HepG2 (cell line): ENCODE data around the gene OR10G8. TPM values are rescaled to one million over a fixed set of nuclear protein-coding genes. Genes with fewer than 3 reads are reported as not detected.

Experiments used
- ATAC-seq: fragments of 200-7000 bp; cut with Tn5 transposase; 3 replicates; pipeline ENCODE4 v1.9.1; 2020; ENCODE audit warnings: mild to moderate bottlenecking, moderate library complexity
- BruUV-seq: library from RNA; stranded (reverse); fragments of 400-500 nt; replicated peaks from 2 replicates; lab custom pipeline; 2021; lab: Mats Ljungman, UMichigan
- CTCF ChIA-PET: fragments of 300-600 bp; formaldehyde crosslinking; extraction: SDS; loops from one replicate; lab custom pipeline; 2021; ENCODE audit warnings: low total read pairs, inconsistent platforms, low intra/inter-chr PET ratio; lab: Yijun Ruan, JAX
- POLR2A ChIA-PET: fragments of 350-600 bp; sonication (Branson Sonifier 250); formaldehyde crosslinking; loops from one replicate; lab custom pipeline; 2020; ENCODE audit warnings: antibody characterized with exemption, inconsistent platforms; lab: Yijun Ruan, JAX
- DNase-seq: peaks from one replicate; pipeline ENCODE4 v3.0.0-alpha.2; 2015; ENCODE audit warnings: low spot score
- FAIRE-seq: peaks from 3 replicates; lab custom pipeline; 2011; peaks lifted over from hg19 to GRCh38; lab: Jason Lieb, UNC
- H2AFZ ChIP-seq: one replicate; pipeline ENCODE4 v1.6.1; 2011; ENCODE audit warnings: low read length, inconsistent platforms
- H3K27ac ChIP-seq: fragments of 300-600 bp; 3 replicates; pipeline ENCODE4 v1.8.0; 2011; ENCODE audit warnings: mixed run types, mild to moderate bottlenecking, mixed read lengths, low read length, inconsistent platforms; ENCODE audit not compliant: insufficient read depth; ENCODE audit errors: extremely low read length
- H3K27me3 ChIP-seq, 2 experiments: fragments of 200-600 bp in 1 of 2; 2 replicates in 1 of 2; 3 replicates in 1 of 2; pipeline versions ENCODE4 v1.6.0 to v1.8.0; 2011; ENCODE audit warnings: low read length in 2 of 2, mild to moderate bottlenecking in 2 of 2, moderate library complexity in 2 of 2, inconsistent platforms in 1 of 2; ENCODE audit not compliant: insufficient read depth in 2 of 2, control insufficient read depth in 1 of 2
- H3K36me3 ChIP-seq, 2 experiments: fragments of 200-600 bp in 1 of 2; replicated peaks in 1 of 2; 2 replicates in 1 of 2; 3 replicates in 1 of 2; pipeline versions ENCODE4 v1.5.1 to v1.8.0; 2011; ENCODE audit warnings: low read length in 2 of 2, inconsistent platforms in 1 of 2; ENCODE audit not compliant: insufficient read depth in 2 of 2, control insufficient read depth in 1 of 2
- H3K4me1 ChIP-seq: 2 replicates; pipeline ENCODE4 v1.5.1; 2012; ENCODE audit warnings: low read length, inconsistent platforms; ENCODE audit not compliant: insufficient read depth
- H3K4me2 ChIP-seq: 2 replicates; pipeline ENCODE4 v1.6.0; 2011; ENCODE audit warnings: low read depth, low read length, inconsistent platforms
- H3K4me3 ChIP-seq, 3 experiments: fragments of 200-600 bp in 1 of 3; sonication (generic), shearing (Covaris generic) in 1 of 3; replicated peaks in 1 of 3; 2 replicates each; pipeline ENCODE4 v1.5.1; 2011 to 2016; ENCODE audit warnings: low read length in 3 of 3, inconsistent platforms in 2 of 3, low read depth in 2 of 3, mild to moderate bottlenecking in 2 of 3, control low read depth in 1 of 3, mixed read lengths in 1 of 3; ENCODE audit not compliant: insufficient read depth in 1 of 3
- H3K79me2 ChIP-seq: one replicate; pipeline ENCODE4 v1.6.1; 2011; ENCODE audit warnings: low read length, inconsistent platforms; ENCODE audit not compliant: insufficient read depth
- H3K9ac ChIP-seq: 2 replicates; pipeline ENCODE4 v1.6.0; 2011; ENCODE audit warnings: mild to moderate bottlenecking, low read depth, low read length, inconsistent platforms; ENCODE audit not compliant: insufficient read depth
- H3K9me3 ChIP-seq: 2 replicates; pipeline ENCODE4 v1.5.1; 2012; ENCODE audit warnings: mild to moderate bottlenecking, low read length
- H4K20me1 ChIP-seq: 2 replicates; pipeline ENCODE4 v1.6.0; 2011; ENCODE audit warnings: inconsistent platforms, mild to moderate bottlenecking, low read length, moderate library complexity; ENCODE audit not compliant: insufficient read depth
- MTF2 ChIP-seq: sonication (generic); formaldehyde crosslinking; IDR thresholded peaks from 2 replicates; pipeline ENCODE4 v1.5.0; 2020; ENCODE audit warnings: missing genetic modification reagents, borderline replicate concordance
- ZNF101 ChIP-seq: sonication (generic); formaldehyde crosslinking; IDR thresholded peaks from 2 replicates; pipeline ENCODE4 v1.4.0; 2020; ENCODE audit warnings: mild to moderate bottlenecking, low read depth, missing genetic modification reagents, borderline replicate concordance
- ZNF549 ChIP-seq: sonication (generic); formaldehyde crosslinking; IDR thresholded peaks from 2 replicates; pipeline ENCODE4 v1.5.0; 2020; ENCODE audit warnings: missing genetic modification reagents
- ZNF687 ChIP-seq: sonication (generic); formaldehyde crosslinking; IDR thresholded peaks from 2 replicates; pipeline ENCODE4 v1.5.1; 2020; ENCODE audit warnings: mild to moderate bottlenecking, missing genetic modification reagents, moderate library complexity
- WGBS: methylation state at CpG from one replicate; pipeline ENCODE4 v1.1.6; 2017; ENCODE audit warnings: low lambda C conversion rate; 5-methylcytosine and 5-hydroxymethylcytosine counted together
- in situ Hi-C: cut with HindIII; loops from 2 replicates; pipeline ENCODE4 v1.10.0; 2017; ENCODE audit warnings: low pct_unique_long_range_greater_than_20kb; ENCODE audit not compliant: extremely low pct_ligation_motif_present
- intact Hi-C: fragments of 100-400 bp; cut with micrococcal nuclease; formaldehyde crosslinking; loops from one replicate; pipeline ENCODE4 v1.10.0; 2022; ENCODE audit not compliant: unreplicated experiment
- polyA plus RNA-seq, 8 experiments: library from polyadenylated mRNA; depleted of rRNA in 3 of 8; stranded (reverse) in 7 of 8; unstranded in 1 of 8; fragments of >200 nt; fragmentation: Illumina TruSeq in 4 of 8; extraction: Trizol in 4 of 8; gene quantifications; 2 replicates each; pipeline versions ENCODE4 v1.2.1 to v1.2.3, GENCODE V29; 2011 to 2016; ENCODE audit warnings: low read depth in 4 of 8, missing spikeins in 1 of 8, mixed read lengths in 1 of 8; ENCODE audit not compliant: insufficient read depth in 1 of 8
- total RNA-seq, 5 experiments: library from RNA; depleted of rRNA; stranded (reverse); fragments of >200 nt; fragmentation: Illumina TruSeq; extraction: Trizol; gene quantifications; 2 replicates each; pipeline ENCODE4 v1.2.3, GENCODE V29; 2016; ENCODE audit warnings: low read depth in 1 of 5

OR10G8 gene
- total and polyA plus RNA-seq, 2 of the 13 experiments (the other 11 are each of a cell fraction or from before 2014, with no cell fraction given): not detected

GRCh38 chr11:124075841-124076651 is 49.4 kb downstream of the OR10G8 start:
- POLR2A ChIA-PET: no interaction called here
- 5% methylated on average over 10 of the region's 36 CpGs for WGBS
- intact Hi-C loops: no loop called here
- TF ChIP-seq MTF2 (CRISPR knock-in tag) (0 out of 2 replicates have a peak, but pooled peaks have one; percentile 41), ZNF549 (no peak), ZNF687 (CRISPR knock-in tag) (0 out of 2 replicates have a peak, but pooled peaks have one; percentile 10), ZNF101 (CRISPR knock-in tag) (no peak)
- Histone ChIP-seq H3K9me3 (no peaks in the 10 kb centered on the region), H3K79me2 (no peaks in the 10 kb centered on the region), H4K20me1 (no peaks in the 10 kb centered on the region), H2AFZ (no peak overlapping the region), H3K27ac (no peak overlapping the region), H3K4me2 (peak overlapping the region; percentile 63), H3K9ac (no peak overlapping the region), H3K27me3 (peaks cover 10 to 23% of the 10 kb centered on the region in 2 experiments; a peak in 4 of 5 replicates), H3K4me1 (0 out of 2 replicates have a peak, but pooled peaks cover 9% of the 10 kb centered on the region), H3K36me3 (no peaks in the 10 kb centered on the region), H3K4me3 (peak overlapping the region in 2 of 3 experiments; percentile 36 to 50; a peak in 3 of 6 replicates)
- no peak for FAIRE-seq
- no TSS peak for BruUV-seq
- CTCF ChIA-PET: no interaction called here
- in situ Hi-C loops: loop anchor here (5.0 kb wide), 1 partner anchor 121 kb away; no protein-coding TSS in a partner anchor
- DNase-seq: no peak
- peak; percentile 85 for ATAC-seq
